ENCODE results near the gene C9orf85.

DNA sequence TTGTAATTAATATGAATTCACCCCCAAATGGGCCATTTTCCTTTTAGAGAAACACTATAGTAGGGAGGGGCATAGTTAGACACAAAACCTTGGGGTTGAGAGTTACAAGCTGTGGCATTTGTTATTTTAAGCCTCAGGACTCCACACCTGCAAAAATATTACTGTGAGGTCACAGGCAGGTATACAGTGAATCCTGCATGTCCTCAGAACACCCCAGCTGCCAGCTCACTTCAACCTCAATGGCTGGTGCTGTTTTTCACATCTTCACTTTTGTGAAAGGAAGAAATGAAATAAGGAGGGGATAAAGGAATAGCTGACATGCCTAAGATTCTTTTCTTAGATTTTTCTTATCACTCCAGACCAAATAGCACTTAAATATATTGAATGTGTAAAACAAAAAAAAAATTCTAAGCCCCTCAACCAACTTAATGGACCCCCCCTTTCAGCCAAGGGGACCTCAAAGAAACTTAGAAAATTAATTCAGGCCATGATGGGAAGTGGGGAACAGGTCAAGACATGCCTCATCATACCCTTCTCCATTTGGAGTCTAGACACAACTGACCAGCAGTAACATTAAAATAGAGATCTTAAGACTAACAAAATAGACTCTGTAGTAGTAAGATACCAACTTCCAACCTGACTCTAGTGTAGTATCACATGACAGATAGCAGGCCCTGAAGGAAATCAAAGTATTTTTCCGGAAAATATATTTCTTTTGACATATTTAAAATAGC, 9.2 kb downstream of the C9orf85 start:
- TF ChIP-seq, protein P1, sequence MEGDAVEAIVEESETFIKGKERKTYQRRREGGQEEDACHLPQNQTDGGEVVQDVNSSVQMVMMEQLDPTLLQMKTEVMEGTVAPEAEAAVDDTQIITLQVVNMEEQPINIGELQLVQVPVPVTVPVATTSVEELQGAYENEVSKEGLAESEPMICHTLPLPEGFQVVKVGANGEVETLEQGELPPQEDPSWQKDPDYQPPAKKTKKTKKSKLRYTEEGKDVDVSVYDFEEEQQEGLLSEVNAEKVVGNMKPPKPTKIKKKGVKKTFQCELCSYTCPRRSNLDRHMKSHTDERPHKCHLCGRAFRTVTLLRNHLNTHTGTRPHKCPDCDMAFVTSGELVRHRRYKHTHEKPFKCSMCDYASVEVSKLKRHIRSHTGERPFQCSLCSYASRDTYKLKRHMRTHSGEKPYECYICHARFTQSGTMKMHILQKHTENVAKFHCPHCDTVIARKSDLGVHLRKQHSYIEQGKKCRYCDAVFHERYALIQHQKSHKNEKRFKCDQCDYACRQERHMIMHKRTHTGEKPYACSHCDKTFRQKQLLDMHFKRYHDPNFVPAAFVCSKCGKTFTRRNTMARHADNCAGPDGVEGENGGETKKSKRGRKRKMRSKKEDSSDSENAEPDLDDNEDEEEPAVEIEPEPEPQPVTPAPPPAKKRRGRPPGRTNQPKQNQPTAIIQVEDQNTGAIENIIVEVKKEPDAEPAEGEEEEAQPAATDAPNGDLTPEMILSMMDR (IDR thresholded peaks at IDR 0.05) = no peak
- TF ChIP-seq POLR2A (IDR thresholded peaks at IDR 0.05) = no peak
